MG63 (cell line): ENCODE measurements around the gene TMEM41B. TPM values are rescaled to one million over a fixed set of nuclear protein-coding genes. Genes with fewer than 3 reads are reported as not detected.

ENCODE experiments used
- DNase-seq: peaks from one replicate; pipeline ENCODE4 v3.0.0-alpha.2; 2020
- H3K27me3 ChIP-seq: fragments of 250-450 bp; sonication (Bioruptor Pico); 2 replicates; pipeline ENCODE4 v1.5.1; 2020; ENCODE audit warnings: mild to moderate bottlenecking, moderate library complexity
- H3K36me3 ChIP-seq: fragments of 250-450 bp; sonication (Bioruptor Pico); 2 replicates; pipeline ENCODE4 v1.5.1; 2020; ENCODE audit warnings: mild to moderate bottlenecking, moderate library complexity
- H3K4me3 ChIP-seq: fragments of 250-450 bp; sonication (Bioruptor Pico); 2 replicates; pipeline ENCODE4 v1.5.1; 2020; ENCODE audit warnings: mild to moderate bottlenecking, moderate library complexity
- H3K9me3 ChIP-seq: fragments of 250-450 bp; sonication (Bioruptor Pico); 2 replicates; pipeline ENCODE4 v1.5.1; 2020; ENCODE audit warnings: mild to moderate bottlenecking, moderate library complexity
- total RNA-seq: library from RNA; depleted of rRNA; stranded (reverse); fragments of >200 nt; shearing (Covaris generic); gene quantifications from 2 replicates; pipeline ENCODE4 v1.2.3, GENCODE V29; 2014; ENCODE audit warnings: low replicate concordance; rRNA removed

TMEM41B gene
- total RNA-seq, 1 experiment from 2014 or later = 44.5 TPM

DNA sequence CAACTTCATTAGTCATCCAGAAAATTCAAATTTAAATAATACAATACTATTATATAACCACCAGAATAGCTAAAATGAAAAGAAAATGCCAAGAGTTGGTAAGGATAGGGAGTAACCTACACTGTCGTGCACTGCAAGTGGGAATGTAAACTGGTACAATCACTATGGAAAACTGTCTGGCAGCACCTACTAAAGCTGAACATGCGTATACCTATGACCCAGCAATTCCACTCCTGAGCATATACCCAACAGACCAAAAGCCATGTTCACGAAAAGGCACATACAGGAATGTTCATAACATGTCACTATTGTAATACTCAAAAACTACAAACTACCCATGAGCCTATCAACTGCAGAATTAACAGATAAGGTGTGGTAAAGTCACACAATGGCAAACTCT, 81.9 kb downstream of the TMEM41B start:
- Histone ChIP-seq H3K27me3 (no peaks in the 10 kb centered on the region), H3K4me3 (no peak overlapping the region), H3K9me3 (no peaks in the 10 kb centered on the region), H3K36me3 (no peaks in the 10 kb centered on the region; the same call in 1 of the 2 replicates)
- DNase-seq = no peak

DNA sequence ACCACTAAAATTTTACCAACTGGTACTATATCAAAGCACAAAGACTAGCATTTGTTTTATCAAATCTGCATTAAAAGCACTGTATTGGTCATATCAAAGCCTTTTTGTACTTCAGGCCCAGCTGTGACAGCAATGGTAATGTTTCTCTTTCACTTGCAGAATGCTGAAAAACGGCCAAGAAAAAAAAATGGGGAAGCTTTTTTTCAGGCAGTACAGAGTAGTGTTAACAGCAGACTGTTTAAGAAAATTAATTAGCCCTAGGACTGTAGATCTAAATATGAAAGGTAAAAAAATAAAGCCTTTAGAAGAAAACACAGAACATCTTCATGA, 82.6 kb downstream of the TMEM41B start:
- Histone ChIP-seq H3K4me3 (no peak overlapping the region), H3K9me3 (no peaks in the 10 kb centered on the region), H3K36me3 (peaks cover under 1% of the 10 kb centered on the region), H3K27me3 (no peaks in the 10 kb centered on the region)
- DNase-seq = no peak

Other genes starting within 250 kb of the TMEM41B start
- gene SCUBE2, start 223.0 kb downstream of the TMEM41B start, total RNA-seq = 0.59 TPM in 1 of 2 replicates, not detected in the other
- gene DENND5A, start 49.2 kb downstream of the TMEM41B start, total RNA-seq = 58.5 and 58.7 TPM in 2 replicates
- gene IPO7, start 70.1 kb upstream of the TMEM41B start, total RNA-seq = 115 and 285 TPM in 2 replicates
- 11.4 and 22.9 TPM in 2 replicates for gene ZNF143, start 146.4 kb upstream of the TMEM41B start, total RNA-seq